Brain microvascular endothelial cell (primary cell): Measurements from ENCODE around the gene CDK10.
A peak's percentile ranks its signal among the peaks of the same experiment; 100 is the strongest.
"Not testable (repeated sequence)": the region's sequence is repeated elsewhere in the genome, so short reads cannot be mapped to it uniquely, and the experiment has no call there.

Source experiments
- DNase-seq: peaks from one replicate; pipeline ENCODE4 v3.0.0-alpha.2; 2020
- H3K27ac ChIP-seq: fragments of 250-450 bp; sonication (Bioruptor Pico); 2 replicates; pipeline ENCODE4 v1.5.1; 2020; ENCODE audit warnings: mild to moderate bottlenecking, moderate library complexity
- H3K27me3 ChIP-seq: fragments of 250-450 bp; sonication (Bioruptor Pico); replicated peaks from 2 replicates; pipeline ENCODE4 v1.5.1; 2020; ENCODE audit warnings: mild to moderate bottlenecking
- H3K36me3 ChIP-seq: fragments of 250-450 bp; sonication (Bioruptor Pico); replicated peaks from 2 replicates; pipeline ENCODE4 v1.5.1; 2020; ENCODE audit warnings: mild to moderate bottlenecking
- H3K4me3 ChIP-seq: 2 replicates; pipeline ENCODE4 v1.5.1; 2011; ENCODE audit warnings: low read depth, mild to moderate bottlenecking, control low read depth, low read length, moderate library complexity
- in situ Hi-C: cut with HindIII; loops from 2 replicates; pipeline ENCODE4 v1.10.0; 2017; ENCODE audit warnings: low sequenced_read_pairs, low pct_ligation_motif_present
- TF ChIP-seq, protein P1 (sequence below): IDR thresholded peaks from 2 replicates; pipeline ENCODE4 v1.5.1; 2011; ENCODE audit warnings: low read depth, mild to moderate bottlenecking, moderate library complexity, low read length, control low read depth, inconsistent platforms; ENCODE audit errors: missing control alignments

Gene CDK10

DNA sequence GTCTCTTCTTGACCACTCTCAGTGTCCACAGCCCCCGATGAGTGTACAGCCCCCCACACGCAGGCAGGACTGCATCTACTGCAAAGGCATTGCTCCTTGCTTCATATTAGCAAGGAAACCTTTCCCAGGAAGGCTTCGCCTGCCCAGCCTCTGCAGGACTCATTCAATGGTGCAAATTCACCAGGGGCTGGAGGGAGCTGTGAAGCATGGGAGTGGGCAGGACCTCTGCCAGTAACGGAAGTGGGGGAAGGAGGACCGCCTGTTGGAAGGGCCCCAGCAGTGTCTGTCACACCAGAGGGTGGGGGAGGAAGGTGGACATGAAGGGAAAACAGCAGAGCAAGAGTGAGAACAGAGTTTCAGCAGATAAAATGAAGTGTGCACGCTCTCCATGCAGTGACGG is 26.3 kb upstream of the CDK10 start:
- no peak overlapping the region for H3K27ac ChIP-seq
- no peak for DNase-seq
- TF ChIP-seq, protein P1, sequence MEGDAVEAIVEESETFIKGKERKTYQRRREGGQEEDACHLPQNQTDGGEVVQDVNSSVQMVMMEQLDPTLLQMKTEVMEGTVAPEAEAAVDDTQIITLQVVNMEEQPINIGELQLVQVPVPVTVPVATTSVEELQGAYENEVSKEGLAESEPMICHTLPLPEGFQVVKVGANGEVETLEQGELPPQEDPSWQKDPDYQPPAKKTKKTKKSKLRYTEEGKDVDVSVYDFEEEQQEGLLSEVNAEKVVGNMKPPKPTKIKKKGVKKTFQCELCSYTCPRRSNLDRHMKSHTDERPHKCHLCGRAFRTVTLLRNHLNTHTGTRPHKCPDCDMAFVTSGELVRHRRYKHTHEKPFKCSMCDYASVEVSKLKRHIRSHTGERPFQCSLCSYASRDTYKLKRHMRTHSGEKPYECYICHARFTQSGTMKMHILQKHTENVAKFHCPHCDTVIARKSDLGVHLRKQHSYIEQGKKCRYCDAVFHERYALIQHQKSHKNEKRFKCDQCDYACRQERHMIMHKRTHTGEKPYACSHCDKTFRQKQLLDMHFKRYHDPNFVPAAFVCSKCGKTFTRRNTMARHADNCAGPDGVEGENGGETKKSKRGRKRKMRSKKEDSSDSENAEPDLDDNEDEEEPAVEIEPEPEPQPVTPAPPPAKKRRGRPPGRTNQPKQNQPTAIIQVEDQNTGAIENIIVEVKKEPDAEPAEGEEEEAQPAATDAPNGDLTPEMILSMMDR: no peak
- in situ Hi-C loops: no loop called here
- no peak overlapping the region for H3K4me3 ChIP-seq
- peaks cover 24% of the 10 kb centered on the region for H3K36me3 ChIP-seq
- no peaks in the 10 kb centered on the region for H3K27me3 ChIP-seq

DNA sequence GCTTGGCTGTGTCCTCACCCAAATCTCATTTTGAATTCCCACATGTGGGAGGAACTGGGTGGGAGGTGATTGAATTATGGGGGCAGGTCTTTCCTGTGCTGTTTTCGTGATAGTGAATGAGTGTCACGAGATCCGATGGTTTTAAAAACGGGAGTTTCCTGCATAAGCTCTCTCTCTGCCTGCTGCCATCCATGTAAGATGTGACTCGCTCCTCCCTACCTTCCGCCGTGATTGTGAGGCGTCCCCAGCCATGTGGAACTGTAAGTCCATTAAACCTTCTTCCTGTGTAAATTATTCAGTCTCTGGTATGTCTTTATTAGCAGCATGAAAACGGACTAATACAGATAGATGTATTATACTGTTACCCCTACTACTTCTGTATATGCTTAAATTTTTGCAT is 25.3 kb upstream of the CDK10 start:
- DNase-seq: no peak
- Histone ChIP-seq H3K27me3 (no peaks in the 10 kb centered on the region), H3K36me3 (peaks cover 24% of the 10 kb centered on the region), H3K4me3 (no peak overlapping the region), H3K27ac (no peak overlapping the region)
- in situ Hi-C loops: no loop called here
- TF ChIP-seq, protein P1: no peak

DNA sequence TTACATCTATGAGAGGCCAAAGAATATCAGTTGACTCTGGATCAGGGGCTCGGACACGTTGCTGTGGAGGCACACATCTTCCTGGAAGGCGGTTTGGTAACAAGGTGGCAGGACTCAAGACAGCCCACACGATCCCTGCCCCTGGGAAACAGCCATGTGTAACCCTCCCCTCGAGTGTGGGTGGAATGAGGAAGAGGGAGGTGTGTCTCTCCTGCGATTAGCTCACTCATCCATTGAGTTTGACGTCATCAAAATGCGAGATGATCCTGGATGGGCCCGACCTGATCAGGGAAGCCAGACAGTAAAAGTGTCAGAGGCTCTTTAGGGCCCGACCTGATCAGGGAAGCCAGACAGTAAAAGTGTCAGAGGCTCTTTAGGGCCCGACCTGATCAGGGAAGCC is 22.3 kb upstream of the CDK10 start:
- H3K36me3 ChIP-seq: peaks cover 24% of the 10 kb centered on the region
- H3K4me3 ChIP-seq, H3K27me3 ChIP-seq, in situ Hi-C loops, H3K27ac ChIP-seq, DNase-seq: not testable (repeated sequence)

DNA sequence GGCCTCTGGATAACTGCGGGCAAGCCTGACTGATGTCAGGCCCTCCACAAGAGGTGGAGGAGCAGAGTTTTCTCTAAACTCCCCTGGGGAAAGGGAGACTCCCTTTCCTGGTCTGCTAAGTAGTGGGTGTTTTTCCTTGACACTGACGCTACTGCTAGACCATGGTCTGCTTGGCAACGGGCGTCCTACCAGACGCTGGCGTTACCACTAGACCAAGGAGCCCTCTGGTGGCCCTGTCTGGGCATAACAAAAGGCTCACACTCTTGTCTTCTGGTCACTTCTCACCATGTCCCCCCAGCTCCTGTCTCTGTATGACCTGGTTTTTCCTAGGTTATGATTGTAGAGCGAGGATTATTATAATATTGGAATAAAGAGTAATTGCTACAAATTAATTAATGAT is 19.5 kb upstream of the CDK10 start:
- H3K36me3 ChIP-seq, H3K27me3 ChIP-seq, in situ Hi-C loops, H3K27ac ChIP-seq, H3K4me3 ChIP-seq: not testable (repeated sequence)
- peak; percentile 63 for DNase-seq
- TF ChIP-seq, protein P1: peak; percentile 69

DNA sequence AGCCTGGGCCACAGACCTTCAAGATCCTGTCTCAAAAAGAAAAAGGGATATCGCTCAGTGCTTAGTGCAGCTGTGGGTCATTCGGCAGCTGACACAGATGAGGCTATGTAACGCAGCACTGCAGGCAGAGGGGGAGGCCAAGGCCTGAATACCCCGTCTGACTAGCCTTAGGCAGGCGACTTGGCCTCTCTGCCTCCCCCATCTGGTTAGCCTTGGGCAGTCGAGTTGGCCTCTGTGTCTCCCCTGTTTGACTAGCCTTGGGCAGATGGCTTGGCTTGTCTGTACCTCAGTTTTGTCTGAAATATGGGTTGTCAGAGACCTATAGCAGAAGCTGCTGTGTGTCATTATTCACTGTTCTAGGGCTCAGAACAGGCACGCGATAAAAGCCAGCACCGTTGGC is 18.9 kb upstream of the CDK10 start:
- H3K27me3 ChIP-seq: no peaks in the 10 kb centered on the region
- H3K27ac ChIP-seq: no peak overlapping the region
- no peak for DNase-seq
- H3K4me3 ChIP-seq: no peak overlapping the region
- TF ChIP-seq, protein P1: no peak
- in situ Hi-C loops: no loop called here
- H3K36me3 ChIP-seq: peaks cover 8% of the 10 kb centered on the region

DNA sequence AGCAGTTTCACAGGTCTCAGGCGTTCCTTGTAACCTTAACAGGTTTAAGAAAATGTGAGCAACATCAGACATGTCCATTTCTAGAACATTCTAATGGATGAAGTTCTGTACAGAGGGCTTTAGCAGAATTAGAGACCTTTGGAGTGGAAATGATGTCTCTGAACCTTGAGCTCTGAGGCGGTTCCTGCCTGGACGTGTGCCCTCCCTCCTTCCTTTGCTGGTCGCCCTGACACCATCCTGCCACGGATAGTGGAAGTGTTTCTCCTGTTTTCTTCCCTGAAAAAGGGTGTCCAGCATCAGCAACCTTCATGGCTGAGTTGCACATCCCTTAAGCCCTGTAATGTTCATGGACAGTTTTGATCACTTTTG is 17.7 kb upstream of the CDK10 start:
- in situ Hi-C loops: no loop called here
- TF ChIP-seq, protein P1: no peak
- Histone ChIP-seq H3K27me3 (no peaks in the 10 kb centered on the region), H3K36me3 (peaks cover 2% of the 10 kb centered on the region), H3K27ac (no peak overlapping the region), H3K4me3 (no peak overlapping the region)
- DNase-seq: no peak
